HG03060 (cell line): Measurements from ENCODE around the gene DCUN1D2.

ENCODE experiments used
- ATAC-seq: cut with Tn5 transposase; IDR thresholded peaks from one replicate; pipeline ENCODE4 v1.9.1; 2021; ENCODE audit warnings: low read depth, moderate number of reproducible peaks; ENCODE audit not compliant: unreplicated experiment

Gene DCUN1D2

DNA sequence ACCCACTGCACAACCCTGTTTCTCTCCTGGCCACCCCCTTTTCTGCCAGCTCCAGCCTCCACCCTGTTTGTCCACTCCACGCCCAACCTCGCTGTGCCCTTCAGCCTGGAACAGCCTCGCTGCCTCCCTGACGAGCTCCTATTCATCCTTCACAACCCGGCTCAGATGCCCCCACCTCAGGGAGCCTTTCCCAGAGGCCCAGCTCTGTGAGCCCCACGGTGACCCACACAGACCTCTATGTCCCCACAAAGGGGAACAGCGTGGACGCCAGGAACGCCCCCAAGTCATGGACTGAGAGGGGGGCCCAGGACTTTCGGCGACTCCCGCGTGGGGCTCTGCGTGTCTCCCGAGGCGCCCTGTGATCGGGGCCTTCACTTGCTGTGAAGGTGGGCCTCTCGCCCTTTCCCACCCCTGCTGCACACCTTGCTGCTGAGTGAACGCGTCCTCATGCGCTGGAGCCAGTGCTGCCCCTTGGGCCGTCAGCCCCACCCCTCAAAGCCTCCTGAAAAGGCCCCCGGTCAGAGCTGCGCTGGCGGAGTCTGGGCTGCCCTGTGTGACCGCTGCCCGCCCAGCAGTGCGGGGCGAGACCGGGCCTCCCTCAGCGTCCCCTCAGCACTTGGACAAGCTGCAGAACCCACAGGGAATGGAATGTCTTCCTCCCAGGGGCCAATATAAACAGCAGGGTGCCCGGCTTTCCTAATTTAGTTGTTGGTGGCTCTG, 77.2 kb downstream of the DCUN1D2 start:
- ATAC-seq: no peak

DNA sequence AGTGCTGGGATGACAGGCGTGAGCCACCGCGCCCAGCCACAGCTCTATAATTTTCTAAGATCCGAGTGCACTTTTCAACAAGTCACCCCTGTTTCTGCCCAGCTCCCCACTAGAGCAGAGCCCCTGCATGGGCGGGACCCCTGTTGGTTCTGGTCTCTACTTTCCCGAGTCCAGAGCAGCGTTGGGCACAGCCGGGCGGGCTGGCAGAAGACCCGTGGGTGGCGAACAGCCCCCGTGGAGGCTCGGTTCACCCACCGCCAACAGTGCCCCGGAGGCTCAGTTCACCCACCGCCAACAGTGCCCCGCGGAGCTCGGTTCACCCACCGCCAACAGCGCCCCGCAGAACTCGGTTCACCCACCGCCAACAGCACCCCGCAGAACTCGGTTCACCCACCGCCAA, 78.1 kb downstream of the DCUN1D2 start:
- ATAC-seq: no peak

DNA sequence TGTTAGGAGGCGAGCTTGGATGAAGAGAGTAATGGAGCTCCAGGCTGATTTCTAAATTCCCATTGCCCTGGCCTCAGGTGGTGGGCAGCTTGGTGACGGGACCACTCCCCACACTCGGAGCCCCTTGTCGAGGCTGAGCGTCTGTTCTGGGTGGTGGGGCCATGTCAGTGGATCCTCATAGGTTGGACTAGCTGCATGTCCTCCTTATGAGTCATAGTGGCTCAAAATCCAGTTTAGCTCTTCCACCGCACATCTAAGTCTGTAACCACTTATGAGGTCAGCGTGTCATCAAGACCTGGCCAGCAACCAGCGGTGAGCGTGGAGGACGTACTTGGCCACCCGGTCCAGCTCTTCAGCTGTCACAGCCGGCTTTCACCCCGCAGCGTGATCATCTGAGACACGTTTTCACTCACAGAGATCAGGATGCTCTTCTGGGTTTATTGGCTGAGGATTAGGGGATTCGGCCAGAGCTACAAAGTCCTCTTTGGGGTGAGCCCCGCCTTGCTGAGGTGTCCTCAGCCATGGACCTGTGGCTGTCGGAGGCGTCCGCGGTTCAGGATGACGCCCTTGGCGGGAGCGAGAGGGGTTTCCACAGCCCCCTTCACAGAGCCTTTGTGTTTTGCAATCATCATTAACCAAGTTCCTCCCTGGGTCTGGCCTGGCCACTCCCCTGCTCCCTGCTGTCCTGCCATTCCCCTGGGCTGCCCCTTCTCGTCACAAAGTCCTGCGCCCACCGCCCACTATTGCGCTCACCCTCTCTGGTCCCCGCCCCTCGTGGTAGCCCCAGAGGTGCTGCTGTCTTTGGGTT, 79.1 kb downstream of the DCUN1D2 start:
- ATAC-seq: no peak

DNA sequence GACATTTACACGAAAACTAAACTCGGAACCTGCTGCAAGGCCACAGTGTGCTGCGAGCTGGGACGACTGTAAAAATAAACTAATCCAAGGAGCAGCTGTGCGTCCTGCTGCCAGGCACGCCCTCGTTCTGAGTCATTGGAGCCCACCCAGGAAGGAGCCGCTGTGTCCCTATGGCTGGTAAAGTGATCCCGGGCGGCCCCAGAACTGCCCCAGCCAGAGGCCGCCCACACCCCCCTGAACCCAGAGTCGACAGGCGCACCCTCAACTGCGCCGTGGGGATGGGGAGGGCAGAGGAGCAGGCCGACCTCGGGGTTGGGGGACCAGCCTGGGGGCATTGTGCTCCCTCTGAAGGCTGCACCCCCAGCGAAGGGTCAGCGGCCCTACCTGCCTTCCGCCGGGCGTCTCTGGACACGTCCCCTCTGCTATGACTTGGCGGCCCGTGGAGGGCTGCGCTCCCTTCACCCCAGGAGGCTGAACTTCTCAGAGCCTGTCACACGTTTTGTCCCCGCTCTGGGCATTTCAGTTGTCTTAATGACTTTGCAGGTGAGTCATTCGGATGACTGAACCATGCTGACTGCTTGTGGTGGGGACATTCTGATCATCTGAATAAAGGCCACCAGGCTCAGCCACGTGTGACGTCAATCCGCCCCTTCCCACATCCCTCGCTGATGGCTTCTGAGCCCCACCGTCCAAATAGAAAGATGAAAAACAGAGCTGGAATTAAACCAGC, 79.9 kb downstream of the DCUN1D2 start:
- no peak for ATAC-seq

DNA sequence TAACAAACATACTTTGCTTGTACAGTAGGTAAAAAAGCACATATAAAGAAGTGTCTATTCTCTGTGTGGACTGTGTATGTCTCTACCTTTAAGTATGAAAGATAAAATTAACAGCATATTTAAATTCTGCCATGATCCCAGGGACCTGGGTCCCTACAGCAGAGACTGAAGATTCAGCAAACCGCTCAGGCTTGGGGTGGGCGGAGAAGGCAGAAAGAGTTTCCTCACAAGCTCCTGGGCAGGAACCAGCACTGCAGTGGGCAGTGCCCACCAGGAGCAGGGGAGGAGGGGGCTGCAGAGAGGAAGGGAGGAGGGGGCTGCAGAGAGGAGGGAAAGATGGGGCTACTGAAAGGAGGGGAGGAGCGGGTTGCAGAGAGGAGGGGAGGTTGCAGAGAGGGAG, 81.9 kb downstream of the DCUN1D2 start:
- no peak for ATAC-seq

DNA sequence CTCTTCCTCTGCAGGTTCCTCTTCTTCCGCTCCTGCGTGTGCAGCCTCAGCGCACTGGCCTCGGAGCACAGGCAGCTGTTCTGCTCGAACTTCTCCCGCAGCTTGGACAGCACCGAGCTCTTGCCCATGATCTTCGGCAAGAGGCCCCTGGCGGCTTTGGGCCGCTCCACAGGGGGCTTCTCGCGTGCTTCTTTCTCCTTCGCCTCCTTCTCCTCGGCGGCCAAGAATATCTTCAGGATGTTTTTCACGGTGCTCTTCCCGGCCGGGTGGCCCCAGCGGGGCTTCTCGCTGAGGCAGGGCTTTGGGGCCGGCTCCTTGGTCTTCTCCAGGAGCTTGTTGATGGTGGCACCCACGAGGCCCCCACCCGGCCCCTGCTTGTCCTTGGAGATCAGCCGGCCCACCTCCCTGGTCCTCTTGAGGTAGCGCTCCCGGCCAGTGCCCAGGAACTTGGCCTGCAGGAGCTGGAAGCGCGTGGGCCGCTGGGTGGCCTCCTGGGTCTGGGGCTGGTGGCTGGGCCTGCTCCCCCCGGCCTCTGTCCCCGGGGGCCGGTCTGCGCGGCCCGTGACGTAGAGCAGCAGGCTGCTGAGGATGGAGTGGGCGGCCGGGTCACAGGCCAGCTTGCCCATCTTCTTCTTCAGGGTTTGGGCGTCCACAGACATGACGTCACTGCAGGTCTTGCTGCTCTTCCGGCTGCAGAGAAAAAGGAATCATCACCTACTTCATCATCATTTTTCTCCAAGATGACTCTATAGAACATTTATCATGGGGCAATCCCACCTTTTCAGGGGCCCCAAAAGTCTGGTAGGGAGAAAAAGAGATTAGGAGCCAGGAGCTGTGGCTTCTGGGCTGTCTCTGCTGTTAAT, 82.7 kb downstream of the DCUN1D2 start:
- ATAC-seq: no peak

DNA sequence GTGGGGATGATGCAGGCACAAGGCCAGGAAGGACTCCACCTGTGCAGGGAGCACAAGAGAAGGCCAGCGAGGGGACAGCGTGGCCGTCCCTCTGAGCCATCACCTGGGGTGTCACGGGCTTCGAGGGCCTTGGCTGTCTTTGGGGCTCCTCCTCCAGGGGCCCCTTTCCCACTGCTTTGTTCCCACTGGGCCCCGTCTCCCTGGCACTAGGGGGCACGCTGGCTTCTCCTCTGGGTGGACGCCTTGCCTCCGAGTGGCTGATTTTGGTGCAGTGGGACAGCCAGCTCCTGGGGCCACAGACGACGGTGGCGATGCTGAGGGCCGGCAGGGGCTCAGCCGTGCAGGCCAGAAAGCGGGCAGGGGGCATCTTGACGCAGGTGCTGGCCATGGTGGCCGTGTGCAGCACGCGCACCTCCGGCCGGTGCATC, 83.4 kb downstream of the DCUN1D2 start:
- no peak for ATAC-seq

DNA sequence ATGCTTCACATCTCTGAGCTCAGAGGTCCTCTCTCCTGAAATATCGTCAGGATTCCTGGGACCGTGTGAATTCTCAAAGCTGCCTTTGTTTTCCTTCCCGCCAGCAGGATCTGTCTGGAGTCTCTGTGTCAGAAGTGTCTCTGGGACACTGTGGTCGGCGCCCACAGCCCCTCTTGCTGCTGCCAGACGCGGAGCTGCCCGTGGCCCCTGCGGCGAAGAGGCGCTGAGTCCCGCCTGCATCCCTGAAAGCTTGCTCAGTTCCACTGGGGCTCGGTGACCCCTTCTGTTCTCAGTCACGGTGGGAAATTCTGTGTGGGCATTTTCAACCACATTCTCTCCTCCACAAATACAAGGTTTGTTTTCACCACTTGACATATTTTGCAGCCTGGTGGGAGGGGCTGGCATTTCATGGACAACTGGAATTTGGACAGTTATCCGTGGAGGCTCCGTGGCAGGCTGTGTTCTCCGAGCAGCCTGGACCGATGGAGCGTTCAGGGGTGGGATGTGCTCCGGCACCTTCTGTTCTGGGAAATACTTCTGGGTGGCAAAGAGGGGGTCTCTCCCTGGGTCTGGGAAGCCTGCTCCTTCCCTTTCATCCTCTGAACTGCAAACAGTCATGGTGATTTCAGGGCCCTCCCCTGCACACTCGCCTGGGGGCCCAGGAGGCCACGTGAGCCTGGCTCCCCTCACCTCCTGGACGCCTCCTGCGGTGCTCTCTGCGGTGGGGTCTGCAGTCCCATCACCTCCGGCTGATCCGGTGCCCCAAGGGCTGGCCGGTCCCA, 84.0 kb downstream of the DCUN1D2 start:
- ATAC-seq: no peak
